ENCODE results near the gene RABEP2. TPM values are rescaled to one million over a fixed set of nuclear protein-coding genes. Genes with fewer than 3 reads are reported as not detected.

The RABEP2 gene
- total RNA-seq, 4 donors from 2014 or later: 66.7 to 108 (median 81.5) TPM

DNA sequence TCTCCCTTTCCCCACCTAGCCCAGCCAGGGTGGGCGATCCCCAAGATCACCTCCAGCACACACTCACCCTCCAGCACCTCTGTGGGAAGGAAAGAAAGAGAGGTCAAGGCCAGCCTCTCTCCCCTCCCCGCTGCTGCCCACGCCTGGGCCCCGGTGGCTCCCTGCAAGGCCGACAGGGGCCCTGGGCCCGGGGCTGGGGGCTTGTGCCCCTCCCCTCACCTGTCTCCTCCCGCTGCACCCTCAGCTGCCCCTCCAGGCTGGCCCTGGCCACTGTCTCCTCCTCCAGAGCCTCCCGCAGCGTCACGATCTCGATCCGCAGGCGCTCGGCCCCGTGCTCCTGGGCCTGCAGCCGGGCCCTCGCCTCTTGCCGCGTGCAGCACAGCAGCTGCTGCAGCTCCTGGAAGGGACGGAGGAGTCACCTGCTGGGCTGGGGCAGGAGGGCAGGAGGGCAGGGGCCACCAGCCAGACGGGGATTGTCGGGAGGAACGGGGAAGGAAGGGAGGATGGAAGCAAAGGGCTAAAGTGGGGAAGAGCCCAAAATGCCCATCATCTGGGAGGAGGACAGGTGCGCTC is 19.2 kb downstream of the RABEP2 start:
- DNase-seq (ENCODE audit: low spot score in 2 of 2): no peak
- Histone ChIP-seq H3K4me3 (no peak overlapping the region), H3K9me3 (no peaks in the 10 kb centered on the region), H3K36me3 (peaks cover 68% of the 10 kb centered on the region), H3K27ac (no peak overlapping the region), H3K4me1 (no peaks in the 10 kb centered on the region), H3K27me3 (no peaks in the 10 kb centered on the region)
- WGBS: 88% methylated on average over 19 of the region's 24 CpGs
- no peak for TF ChIP-seq POLR2A (IDR thresholded peaks at IDR 0.05)
- TF ChIP-seq CTCF (IDR thresholded peaks at IDR 0.05): no peak
- TF ChIP-seq EP300 (IDR thresholded peaks at IDR 0.05): no peak
- TF ChIP-seq POLR2AphosphoS5 (IDR thresholded peaks at IDR 0.05): no peak

DNA sequence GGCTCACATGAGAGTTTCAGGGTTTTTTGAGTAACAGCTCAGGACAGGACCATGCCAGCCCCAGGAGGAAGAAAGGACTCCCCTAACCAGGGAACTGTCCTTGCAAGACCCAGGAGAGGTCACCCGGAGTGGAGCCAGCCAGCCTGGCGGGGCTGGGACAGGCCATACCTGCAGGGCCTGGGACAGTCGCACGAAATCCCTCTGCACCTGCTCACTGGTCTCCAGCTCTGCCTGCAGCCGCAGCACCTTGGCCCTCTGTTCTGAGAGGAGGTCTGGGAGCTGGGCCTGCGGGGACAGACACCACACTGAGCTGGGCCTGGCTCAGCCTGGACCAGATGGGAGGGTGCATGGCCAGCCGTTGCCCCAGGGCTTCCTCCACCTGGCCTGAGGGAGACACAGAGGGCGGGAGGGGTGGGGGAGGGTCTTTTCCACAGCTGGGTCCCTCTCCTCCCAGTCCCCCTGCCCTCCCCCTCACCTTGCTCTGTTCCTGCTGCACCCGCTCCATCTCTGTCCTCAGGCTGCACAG is 19.7 kb downstream of the RABEP2 start:
- Histone ChIP-seq H3K4me3 (no peak overlapping the region), H3K36me3 (peaks cover 63% of the 10 kb centered on the region), H3K27me3 (no peaks in the 10 kb centered on the region), H3K9me3 (no peaks in the 10 kb centered on the region), H3K4me1 (no peaks in the 10 kb centered on the region), H3K27ac (no peak overlapping the region)
- 90% methylated on average over 7 of the region's 9 CpGs for WGBS
- TF ChIP-seq EP300 (IDR thresholded peaks at IDR 0.05) (no peak), POLR2A (IDR thresholded peaks at IDR 0.05) (no peak), POLR2AphosphoS5 (IDR thresholded peaks at IDR 0.05) (no peak), CTCF (IDR thresholded peaks at IDR 0.05) (no peak)
- no peak for DNase-seq (ENCODE audit: low spot score in 2 of 2)

- Histone ChIP-seq H3K36me3 (peaks cover 63% of the 10 kb centered on the region), H3K4me3 (no peak overlapping the region), H3K9me3 (no peaks in the 10 kb centered on the region), H3K4me1 (no peaks in the 10 kb centered on the region), H3K27me3 (no peaks in the 10 kb centered on the region), H3K27ac (no peak overlapping the region)
- TF ChIP-seq CTCF (IDR thresholded peaks at IDR 0.05): no peak
- no peak for TF ChIP-seq POLR2A (IDR thresholded peaks at IDR 0.05)
- no peak for TF ChIP-seq POLR2AphosphoS5 (IDR thresholded peaks at IDR 0.05)
- TF ChIP-seq EP300 (IDR thresholded peaks at IDR 0.05): no peak
- no peak for DNase-seq (ENCODE audit: low spot score in 2 of 2)
- 93% methylated on average over 3 of the region's 16 CpGs for WGBS
Observed at GRCh38 chr16:28904828-28905227, 20.2 kb downstream of the RABEP2 start.

- Histone ChIP-seq H3K4me3 (no peak overlapping the region), H3K27me3 (no peaks in the 10 kb centered on the region), H3K9me3 (no peaks in the 10 kb centered on the region), H3K36me3 (peaks cover 58% of the 10 kb centered on the region), H3K4me1 (no peaks in the 10 kb centered on the region), H3K27ac (no peak overlapping the region)
- DNase-seq (ENCODE audit: low spot score in 2 of 2): no peak
- TF ChIP-seq POLR2A (IDR thresholded peaks at IDR 0.05) (no peak), CTCF (IDR thresholded peaks at IDR 0.05) (no peak), EP300 (IDR thresholded peaks at IDR 0.05) (no peak)
- 77% methylated on average over 9 of the region's 14 CpGs for WGBS
Observed at GRCh38 chr16:28904363-28904762, 20.7 kb downstream of the RABEP2 start.

GRCh38 chr16:28903344-28904042 is 21.5 kb downstream of the RABEP2 start:
- WGBS: 86% methylated on average over 13 of the region's 29 CpGs
- Histone ChIP-seq H3K4me3 (no peak overlapping the region), H3K9me3 (no peaks in the 10 kb centered on the region), H3K27me3 (no peaks in the 10 kb centered on the region), H3K4me1 (no peaks in the 10 kb centered on the region), H3K27ac (no peak overlapping the region), H3K36me3 (peaks cover 49% of the 10 kb centered on the region)
- no peak for TF ChIP-seq CTCF (IDR thresholded peaks at IDR 0.05)
- TF ChIP-seq EP300 (IDR thresholded peaks at IDR 0.05): no peak
- no peak for TF ChIP-seq POLR2A (IDR thresholded peaks at IDR 0.05)
- no peak for TF ChIP-seq POLR2AphosphoS5 (IDR thresholded peaks at IDR 0.05)
- DNase-seq (ENCODE audit: low spot score in 2 of 2): no peak
